HG02981 (cell line): ENCODE results near the gene KRTAP4-9.
"Not testable (repeated sequence)": the region's sequence is repeated elsewhere in the genome, so short reads cannot be mapped to it uniquely, and the experiment has no call there.

ENCODE experiments used
- ATAC-seq: cut with Tn5 transposase; IDR thresholded peaks from one replicate; pipeline ENCODE4 v1.9.1; 2021; ENCODE audit warnings: mild to moderate bottlenecking, moderate library complexity; ENCODE audit not compliant: unreplicated experiment

Gene KRTAP4-9

GRCh38 chr17:41105347-41105746 is at the start of gene KRTAP4-9:
Gene KRTAP4-9 (plus strand): TSS chr17:41105389. CDS start chr17:41105389, 0 bp downstream.
- ATAC-seq, result not testable (repeated sequence)

- ATAC-seq, result no peak
Measured at GRCh38 chr17:41057547-41057946, 47.6 kb upstream of the KRTAP4-9 start.

- ATAC-seq, result no peak
Measured at GRCh38 chr17:41058741-41059140, 46.4 kb upstream of the KRTAP4-9 start.

GRCh38 chr17:41059276-41060051 is 45.7 kb upstream of the KRTAP4-9 start:
- ATAC-seq, result not testable (repeated sequence)

- ATAC-seq, result no peak
Measured at GRCh38 chr17:41060052-41060604, 45.1 kb upstream of the KRTAP4-9 start, which contains the start of gene KRTAP2-3. Gene KRTAP2-3 (minus strand): TSS chr17:41060114. CDS start chr17:41060050, 64 bp downstream.

GRCh38 chr17:41061964-41062363 is 43.2 kb upstream of the KRTAP4-9 start:
- no peak for ATAC-seq

GRCh38 chr17:41063449-41063848 is 41.7 kb upstream of the KRTAP4-9 start:
- no peak for ATAC-seq

- no peak for ATAC-seq
Measured at GRCh38 chr17:41064301-41064700, 40.9 kb upstream of the KRTAP4-9 start.

GRCh38 chr17:41065016-41065689 is 40.0 kb upstream of the KRTAP4-9 start:
- ATAC-seq, result not testable (repeated sequence)

GRCh38 chr17:41065829-41066624 is 39.2 kb upstream of the KRTAP4-9 start, which contains the start of gene KRTAP2-4:
Gene KRTAP2-4 (minus strand): TSS chr17:41065879. CDS start chr17:41065845, 34 bp downstream.
- ATAC-seq, result no peak

- no peak for ATAC-seq
Measured at GRCh38 chr17:41067281-41067680, 37.9 kb upstream of the KRTAP4-9 start.

- no peak for ATAC-seq
Measured at GRCh38 chr17:41069031-41069430, 36.2 kb upstream of the KRTAP4-9 start.

GRCh38 chr17:41071606-41072360 is 33.4 kb upstream of the KRTAP4-9 start:
- no peak for ATAC-seq

- no peak for ATAC-seq
Measured at GRCh38 chr17:41073676-41074075, 31.5 kb upstream of the KRTAP4-9 start.

- no peak for ATAC-seq
Measured at GRCh38 chr17:41076788-41077187, 28.4 kb upstream of the KRTAP4-9 start.

GRCh38 chr17:41082626-41083025 is 22.6 kb upstream of the KRTAP4-9 start:
- ATAC-seq, result no peak

GRCh38 chr17:41083427-41083826 is 21.8 kb upstream of the KRTAP4-9 start:
- not testable (repeated sequence) for ATAC-seq

GRCh38 chr17:41084100-41084856 is 20.9 kb upstream of the KRTAP4-9 start, which contains the start of gene KRTAP4-7:
Gene KRTAP4-7 (plus strand): TSS chr17:41084150. CDS start chr17:41084207, 57 bp downstream.
- not testable (repeated sequence) for ATAC-seq

GRCh38 chr17:41088760-41089352 is 16.3 kb upstream of the KRTAP4-9 start:
- not testable (repeated sequence) for ATAC-seq
